Left lobe of liver (tissue), 2 donors: Measurements from ENCODE around the gene RNF113A. TPM values are rescaled to one million over a fixed set of nuclear protein-coding genes. Genes with fewer than 3 reads are reported as not detected.
"Not testable (repeated sequence)": the region's sequence is repeated elsewhere in the genome, so short reads cannot be mapped to it uniquely, and the experiment has no call there.

ENCODE experiments used
- ATAC-seq: fragments of 200-7000 bp; cut with Tn5 transposase; one replicate; pipeline ENCODE4 v1.9.1; 2020; ENCODE audit warnings: mild to moderate bottlenecking, moderate library complexity
- DNase-seq: peaks from one replicate; pipeline ENCODE4 v3.0.0-alpha.2; 2020; ENCODE audit warnings: low spot score
- total RNA-seq: library from RNA; stranded (reverse); gene quantifications from one replicate; pipeline ENCODE4 v1.2.1, GENCODE V29; 2021
- donor health status: DM: no; HTN: no; CAD: no; lungs with moderate emphysema.
- donor health status: DM: no; HTN: yes; CAD: no.

RNF113A gene
- total RNA-seq: 6.7 TPM

- ATAC-seq (peak; percentile 96), DNase-seq (peak; percentile 90)
Measured at GRCh38 chrX:119871599-119872395, at the start of gene RNF113A, which contains the start of gene NDUFA1. Gene RNF113A, minus strand, starts transcription at chrX:119871733. Its CDS starts 120 bp downstream, at chrX:119871613. Gene NDUFA1, plus strand, starts transcription at chrX:119871832. Its CDS starts 80 bp downstream, at chrX:119871912.

DNA sequence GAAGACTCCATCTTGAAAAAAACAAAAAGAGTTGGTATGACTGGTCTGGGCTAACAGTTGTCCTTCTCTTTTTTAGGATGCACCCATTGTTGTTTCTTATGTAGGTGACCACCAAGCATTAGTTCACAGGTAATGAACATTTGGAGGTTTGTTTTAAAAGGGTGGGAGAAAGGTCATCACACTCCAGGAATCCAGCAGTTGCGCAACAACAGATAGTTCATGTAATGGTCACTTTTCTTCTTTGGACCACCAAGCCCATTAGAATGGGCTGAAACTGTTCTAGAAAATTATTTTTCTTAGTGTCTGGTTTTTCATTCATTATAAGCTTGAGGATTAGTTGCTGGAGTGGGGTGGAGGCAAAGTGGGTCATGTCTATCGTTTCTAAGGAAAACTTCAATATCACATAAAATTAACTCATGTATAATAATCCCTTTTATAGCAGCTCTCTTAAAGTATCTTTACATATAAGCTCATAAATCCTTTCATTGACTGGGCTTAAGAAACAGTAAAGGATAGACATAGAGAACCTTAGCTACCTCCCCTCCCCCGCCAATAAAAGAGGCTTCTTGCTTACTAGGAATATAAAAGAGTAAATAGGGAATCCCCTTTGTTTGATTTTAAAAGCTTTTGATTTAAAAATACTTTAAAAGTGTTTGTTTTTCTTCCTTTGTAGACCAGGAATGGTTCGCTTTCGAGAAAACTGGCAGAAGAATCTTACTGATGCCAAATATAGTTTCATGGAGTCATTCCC is 48.5 kb upstream of the RNF113A start:
- ATAC-seq (no peak), DNase-seq (no peak)

DNA sequence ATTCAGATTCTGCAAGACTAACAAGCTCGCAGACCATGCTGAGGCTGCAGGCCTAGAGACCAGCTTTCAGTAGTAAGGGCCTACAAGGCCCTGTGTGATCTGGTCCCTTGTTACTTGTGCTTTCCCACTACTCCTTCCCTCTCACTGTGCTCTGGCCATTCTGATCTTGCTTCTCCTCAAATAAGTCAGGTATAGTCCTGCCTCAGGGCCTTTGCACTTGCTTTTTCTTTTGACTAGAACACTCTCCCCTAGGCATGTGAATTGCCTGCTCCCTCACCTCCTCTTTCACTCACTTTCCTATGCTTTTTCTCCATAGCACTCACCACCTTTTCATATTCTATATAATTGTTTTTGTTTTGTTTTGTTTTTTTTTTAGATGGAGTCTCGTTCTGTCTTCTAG is 46.3 kb upstream of the RNF113A start:
- ATAC-seq (no peak), DNase-seq (no peak)

DNA sequence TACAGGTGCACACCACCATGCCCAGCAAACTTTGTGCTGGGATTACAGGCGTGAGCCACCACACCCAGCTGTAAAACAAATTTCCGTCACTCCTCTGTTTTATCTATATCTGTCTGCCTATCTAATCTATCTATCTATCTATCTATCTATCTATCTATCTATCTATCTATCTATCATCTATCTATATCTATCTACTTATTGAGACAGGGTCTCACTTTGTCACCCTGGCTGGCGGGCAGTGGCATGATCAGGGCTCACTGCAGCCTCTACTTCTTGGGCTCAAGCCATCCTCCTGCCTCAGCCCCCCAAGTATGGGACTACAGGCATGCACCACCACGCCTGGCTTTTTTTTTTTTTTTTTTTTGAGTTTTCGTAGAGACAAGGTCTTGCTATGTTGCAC is 44.8 kb upstream of the RNF113A start:
- ATAC-seq (no peak), DNase-seq (no peak)

GRCh38 chrX:119900976-119901375 is 29.4 kb upstream of the RNF113A start:
- ATAC-seq (no peak), DNase-seq (no peak)

DNA sequence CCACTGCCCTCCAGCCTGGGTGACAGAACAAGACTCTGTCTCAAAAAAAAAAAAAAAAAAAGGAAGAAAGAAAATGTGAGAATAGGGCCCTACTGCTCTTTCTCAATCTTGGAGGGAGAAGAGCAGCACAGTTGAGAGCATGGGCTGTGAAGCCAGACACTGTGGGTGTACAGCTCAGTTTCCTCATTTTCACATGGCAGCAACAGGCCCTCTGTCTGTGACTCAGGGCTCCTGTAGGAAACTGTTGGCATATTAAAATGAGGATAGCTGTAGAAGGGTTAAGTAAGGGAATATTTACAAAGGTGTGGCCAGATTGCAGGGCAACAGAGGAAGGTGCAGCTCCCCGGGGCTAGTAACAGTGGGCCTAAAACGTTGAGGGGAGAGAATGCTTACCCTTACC is 27.6 kb upstream of the RNF113A start:
- ATAC-seq: no peak

GRCh38 chrX:119895843-119896326 is 24.4 kb upstream of the RNF113A start, which contains the start of gene AKAP14:
Gene AKAP14, plus strand, starts transcription at chrX:119895893. Its CDS starts 7,331 bp downstream, at chrX:119903224.
- ATAC-seq (no peak), DNase-seq (no peak)

More for the DNA sequence above, 27.6 kb upstream of the RNF113A start:
- no peak for DNase-seq

DNA sequence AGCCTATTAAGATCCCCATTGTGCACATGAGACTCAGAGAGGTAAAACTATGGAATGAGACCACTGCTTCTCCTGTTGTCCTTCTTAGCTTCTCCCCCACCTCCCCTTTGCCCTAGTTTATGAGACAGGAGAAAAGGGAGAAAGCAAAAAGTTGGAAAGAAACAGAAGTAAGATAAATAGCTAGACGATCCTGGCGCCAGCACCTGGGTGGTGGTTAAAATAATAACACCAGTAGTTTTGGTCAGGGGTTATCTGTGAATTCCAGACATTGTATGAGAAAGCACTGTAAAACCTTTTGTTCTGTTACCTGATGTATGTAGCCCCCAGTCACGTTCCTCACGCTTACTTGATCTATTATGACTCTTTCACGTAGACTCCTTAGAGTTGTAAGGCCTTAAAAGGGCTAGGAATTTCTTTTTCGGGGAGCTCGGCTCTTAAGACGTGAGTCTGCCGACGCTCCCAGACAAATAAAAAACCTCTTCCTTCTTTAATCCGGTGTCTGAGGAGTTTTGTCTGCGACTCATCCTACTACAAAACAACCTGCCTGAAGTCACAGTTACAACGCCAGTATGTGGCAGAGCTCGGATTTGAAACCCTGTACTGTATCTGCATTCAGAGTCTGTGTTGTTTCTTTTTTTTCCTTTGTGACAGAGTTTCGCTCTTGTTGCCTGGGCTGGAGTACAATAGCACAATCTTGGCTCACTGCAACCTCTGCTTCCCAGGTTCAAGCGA is 20.6 kb upstream of the RNF113A start:
- not testable (repeated sequence) for DNase-seq, ATAC-seq

- DNase-seq, ATAC-seq: not testable (repeated sequence)
Measured at GRCh38 chrX:119890626-119891025, 19.1 kb upstream of the RNF113A start.

GRCh38 chrX:119887721-119888425 is 16.3 kb upstream of the RNF113A start:
- peak; percentile 52 for DNase-seq
- peak; percentile 96 for ATAC-seq

GRCh38 chrX:119885554-119886428 is 14.3 kb upstream of the RNF113A start:
- ATAC-seq: peak; percentile 62
- no peak for DNase-seq

- DNase-seq (no peak), ATAC-seq (peak; percentile 95)
Measured at GRCh38 chrX:119880552-119881437, 9.3 kb upstream of the RNF113A start.

GRCh38 chrX:119880076-119880475 is 8.5 kb upstream of the RNF113A start:
- ATAC-seq: no peak

DNA sequence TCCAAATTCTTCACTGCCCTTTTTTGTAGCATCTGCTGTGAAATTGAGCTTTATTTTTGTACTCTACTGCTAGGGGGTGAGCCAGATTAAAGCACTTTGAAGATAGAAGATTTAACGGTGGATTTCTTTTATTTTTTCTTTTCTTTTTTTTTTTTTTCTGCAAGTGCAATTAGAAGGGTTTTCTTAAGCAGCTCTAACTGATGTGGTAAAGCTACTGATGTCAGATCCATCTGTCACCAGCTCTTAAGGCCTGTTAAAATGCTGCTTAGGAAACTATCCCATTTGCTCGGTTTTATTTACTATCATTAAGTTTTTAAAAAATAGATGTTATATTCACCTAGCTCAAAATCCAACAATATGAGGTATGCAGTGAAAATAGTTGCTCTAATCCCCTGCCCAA is 7.2 kb upstream of the RNF113A start:
- ATAC-seq: no peak
- DNase-seq: no peak

More at GRCh38 chrX:119880076-119880475, 8.5 kb upstream of the RNF113A start:
- no peak for DNase-seq

GRCh38 chrX:119871245-119871598 is 311 bp downstream of the RNF113A start:
- DNase-seq: no peak
- ATAC-seq: peak; percentile 65

GRCh38 chrX:119870626-119871131 is 854 bp downstream of the RNF113A start:
- no peak for DNase-seq
- peak; percentile 28 for ATAC-seq

DNA sequence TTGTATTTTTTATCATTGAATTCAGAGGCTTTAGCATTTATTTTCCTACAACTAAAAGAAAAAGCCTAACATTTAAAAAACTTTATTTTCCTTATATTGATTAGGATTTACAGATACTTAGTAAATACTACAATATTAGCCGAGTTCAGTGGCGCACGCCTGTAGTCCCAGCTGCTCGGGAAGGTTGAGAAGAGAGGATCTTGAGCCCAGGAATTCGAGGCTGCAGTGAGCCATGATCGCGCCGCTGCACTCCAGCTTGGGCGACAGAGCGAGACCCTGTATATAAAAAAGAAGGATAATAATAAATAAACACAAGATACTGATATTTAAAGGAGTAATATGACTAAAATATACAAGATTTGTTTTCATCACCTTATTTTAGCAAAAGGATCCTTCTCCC is 18.1 kb downstream of the RNF113A start:
- DNase-seq (no peak), ATAC-seq (no peak)
